Endothelial cell (in vitro differentiated cells): ENCODE data around the gene CAVIN3. TPM values are rescaled to one million over a fixed set of nuclear protein-coding genes. Genes with fewer than 3 reads are reported as not detected.

Experiments used
- DNase-seq: peaks from one replicate; pipeline ENCODE4 v3.0.0; 2021; ENCODE audit warnings: low spot score
- H3K27ac Mint-ChIP-seq: one replicate; pipeline ENCODE4 v1.8.0; 2021; ENCODE audit warnings: mixed read lengths, inconsistent platforms; ENCODE audit not compliant: unreplicated experiment
- H3K27me3 Mint-ChIP-seq: one replicate; pipeline ENCODE4 v1.8.0; 2021; ENCODE audit warnings: mild to moderate bottlenecking, moderate library complexity, mixed read lengths, inconsistent platforms; ENCODE audit not compliant: unreplicated experiment
- H3K36me3 Mint-ChIP-seq: one replicate; pipeline ENCODE4 v1.8.0; 2021; ENCODE audit warnings: mild to moderate bottlenecking, low read depth, mixed read lengths, inconsistent platforms; ENCODE audit not compliant: unreplicated experiment
- H3K4me1 Mint-ChIP-seq: one replicate; pipeline ENCODE4 v1.8.0; 2021; ENCODE audit warnings: mild to moderate bottlenecking, mixed read lengths, inconsistent platforms; ENCODE audit not compliant: unreplicated experiment
- H3K4me3 Mint-ChIP-seq: one replicate; pipeline ENCODE4 v1.8.0; 2021; ENCODE audit warnings: mild to moderate bottlenecking, mixed read lengths, inconsistent platforms; ENCODE audit not compliant: unreplicated experiment
- H3K9me3 Mint-ChIP-seq: one replicate; pipeline ENCODE4 v1.8.0; 2021; ENCODE audit warnings: mixed read lengths, inconsistent platforms; ENCODE audit not compliant: unreplicated experiment
- total RNA-seq: library from RNA; stranded (reverse); fragmentation: NEBNext Ultra II Directional; extraction: Animal tissue kit (Norgen Biotek cat#: 25700); gene quantifications from one replicate; pipeline ENCODE4 v1.2.1, GENCODE V29; 2021; ENCODE audit not compliant: unreplicated experiment
- TF ChIP-seq, protein P1 (sequence below): fragments of 200-600 bp; sonication (generic); IDR thresholded peaks from one replicate; pipeline ENCODE4 v1.5.0; 2021; ENCODE audit warnings: antibody characterized with exemption; ENCODE audit not compliant: unreplicated experiment

CAVIN3 gene
- total RNA-seq, 1 donor from 2014 or later: 91.0 TPM

DNA sequence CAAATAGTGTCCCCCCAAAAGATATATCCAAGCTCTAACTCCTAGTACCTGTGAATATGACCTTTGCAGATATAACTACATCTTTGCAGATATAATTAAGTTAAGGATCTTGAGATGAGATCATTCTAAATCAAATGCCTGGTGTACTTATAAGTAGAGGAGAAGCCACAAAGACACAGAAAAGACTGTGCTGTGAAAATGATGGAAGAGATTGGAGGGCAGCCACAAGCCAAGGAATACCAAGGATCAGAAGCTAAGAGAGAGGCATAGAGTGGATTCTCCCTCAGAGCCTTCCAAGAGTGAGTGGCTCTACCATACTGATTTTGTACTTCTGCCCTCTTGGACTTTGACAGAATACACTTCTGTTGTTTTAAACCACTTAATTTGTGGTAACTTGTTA lies 7.5 kb upstream of the CAVIN3 start:
- Mint-ChIP-seq H3K4me3 (peak overlapping the region; percentile 17), H3K27me3 (no peaks in the 10 kb centered on the region), H3K36me3 (no peaks in the 10 kb centered on the region), H3K9me3 (no peaks in the 10 kb centered on the region), H3K27ac (peak overlapping the region; percentile 97), H3K4me1 (peaks cover 50% of the 10 kb centered on the region)
- TF ChIP-seq, protein P1, sequence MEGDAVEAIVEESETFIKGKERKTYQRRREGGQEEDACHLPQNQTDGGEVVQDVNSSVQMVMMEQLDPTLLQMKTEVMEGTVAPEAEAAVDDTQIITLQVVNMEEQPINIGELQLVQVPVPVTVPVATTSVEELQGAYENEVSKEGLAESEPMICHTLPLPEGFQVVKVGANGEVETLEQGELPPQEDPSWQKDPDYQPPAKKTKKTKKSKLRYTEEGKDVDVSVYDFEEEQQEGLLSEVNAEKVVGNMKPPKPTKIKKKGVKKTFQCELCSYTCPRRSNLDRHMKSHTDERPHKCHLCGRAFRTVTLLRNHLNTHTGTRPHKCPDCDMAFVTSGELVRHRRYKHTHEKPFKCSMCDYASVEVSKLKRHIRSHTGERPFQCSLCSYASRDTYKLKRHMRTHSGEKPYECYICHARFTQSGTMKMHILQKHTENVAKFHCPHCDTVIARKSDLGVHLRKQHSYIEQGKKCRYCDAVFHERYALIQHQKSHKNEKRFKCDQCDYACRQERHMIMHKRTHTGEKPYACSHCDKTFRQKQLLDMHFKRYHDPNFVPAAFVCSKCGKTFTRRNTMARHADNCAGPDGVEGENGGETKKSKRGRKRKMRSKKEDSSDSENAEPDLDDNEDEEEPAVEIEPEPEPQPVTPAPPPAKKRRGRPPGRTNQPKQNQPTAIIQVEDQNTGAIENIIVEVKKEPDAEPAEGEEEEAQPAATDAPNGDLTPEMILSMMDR: no peak
- DNase-seq: no peak

DNA sequence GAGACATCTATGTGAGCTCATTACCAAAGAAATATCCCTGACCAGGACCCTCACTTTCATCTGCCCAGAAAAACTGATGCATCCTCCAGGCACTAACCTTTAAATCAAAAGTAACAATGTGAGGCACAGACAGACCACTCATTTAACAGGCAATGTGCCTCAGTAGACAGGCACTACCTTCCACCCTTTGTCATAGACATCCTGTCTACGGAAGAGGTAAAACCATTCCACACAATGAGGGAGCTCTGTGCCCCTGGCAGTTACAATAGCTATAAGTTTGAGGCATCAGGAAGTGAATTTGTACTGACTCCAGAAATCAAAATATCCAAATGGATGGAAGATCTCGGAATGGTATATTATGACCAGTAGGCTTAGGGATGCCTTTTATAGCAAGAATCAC lies 6.7 kb upstream of the CAVIN3 start:
- TF ChIP-seq, protein P1: no peak
- DNase-seq: no peak
- peaks cover 57% of the 10 kb centered on the region for H3K4me1 Mint-ChIP-seq
- no peaks in the 10 kb centered on the region for H3K36me3 Mint-ChIP-seq
- peak overlapping the region; percentile 97 for H3K27ac Mint-ChIP-seq
- no peaks in the 10 kb centered on the region for H3K27me3 Mint-ChIP-seq
- peak overlapping the region; percentile 38 for H3K4me3 Mint-ChIP-seq
- H3K9me3 Mint-ChIP-seq: no peaks in the 10 kb centered on the region

DNA sequence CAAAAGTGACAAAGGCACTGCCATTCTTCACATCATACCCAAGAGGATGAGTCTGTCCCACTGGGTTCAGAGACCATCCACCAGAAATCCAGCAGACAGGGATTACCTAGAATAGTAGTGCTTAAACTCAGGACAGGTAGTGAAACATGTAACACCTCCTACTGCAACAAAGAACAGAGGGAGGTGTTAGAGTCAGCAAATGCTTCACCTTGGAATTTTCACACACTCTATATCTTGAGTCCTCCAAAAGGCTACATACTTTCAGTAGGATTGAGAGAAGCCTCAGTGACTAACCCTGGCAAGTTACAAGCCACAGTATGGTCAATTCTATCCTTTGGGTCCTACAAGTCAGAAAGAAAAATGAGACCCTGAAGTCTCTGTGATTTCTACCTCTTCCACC lies 6.0 kb upstream of the CAVIN3 start:
- Mint-ChIP-seq H3K9me3 (no peaks in the 10 kb centered on the region), H3K27me3 (no peaks in the 10 kb centered on the region), H3K27ac (peak overlapping the region; percentile 97), H3K4me3 (no peak overlapping the region), H3K4me1 (peaks cover 62% of the 10 kb centered on the region), H3K36me3 (no peaks in the 10 kb centered on the region)
- DNase-seq: no peak
- TF ChIP-seq, protein P1: no peak

- H3K4me1 Mint-ChIP-seq: peaks cover 64% of the 10 kb centered on the region
- TF ChIP-seq, protein P1: no peak
- peak overlapping the region; percentile 42 for H3K27ac Mint-ChIP-seq
- peaks cover 5% of the 10 kb centered on the region for H3K27me3 Mint-ChIP-seq
- H3K9me3 Mint-ChIP-seq: no peaks in the 10 kb centered on the region
- DNase-seq: no peak
- H3K4me3 Mint-ChIP-seq: no peak overlapping the region
- H3K36me3 Mint-ChIP-seq: peaks cover 3% of the 10 kb centered on the region
These were observed 3.1 kb upstream of the CAVIN3 start for GRCh38 chr11:6323291-6323905.

DNA sequence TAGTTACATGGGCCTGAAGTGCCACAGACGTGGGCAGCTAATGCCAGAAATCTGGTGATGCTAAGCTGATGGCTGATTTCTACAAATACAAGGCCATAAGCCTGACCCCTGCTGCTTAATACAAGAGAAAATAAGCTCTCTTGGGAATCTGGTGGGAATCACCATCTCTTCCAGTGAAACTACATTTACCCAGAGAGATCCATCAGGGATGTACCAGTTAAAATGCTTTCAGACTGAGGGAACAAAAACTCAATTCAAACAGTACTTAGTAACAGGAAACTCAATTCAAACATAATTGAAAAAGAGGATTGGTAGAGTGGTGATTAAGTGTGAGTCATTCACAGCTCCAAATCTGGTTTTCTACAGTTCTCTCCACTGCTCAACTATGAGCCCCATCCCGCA lies 1.7 kb upstream of the CAVIN3 start:
- H3K27me3 Mint-ChIP-seq: peaks cover 9% of the 10 kb centered on the region
- H3K27ac Mint-ChIP-seq: peak overlapping the region; percentile 92
- H3K36me3 Mint-ChIP-seq: peaks cover 5% of the 10 kb centered on the region
- TF ChIP-seq, protein P1: no peak
- no peak for DNase-seq
- no peaks in the 10 kb centered on the region for H3K9me3 Mint-ChIP-seq
- H3K4me3 Mint-ChIP-seq: no peak overlapping the region
- H3K4me1 Mint-ChIP-seq: peaks cover 61% of the 10 kb centered on the region
